ENCODE measurements around the gene PACS1. TPM values are rescaled to one million over a fixed set of nuclear protein-coding genes. Genes with fewer than 3 reads are reported as not detected.

The PACS1 gene
- total RNA-seq, 1 donor from 2014 or later: 102 TPM

DNA sequence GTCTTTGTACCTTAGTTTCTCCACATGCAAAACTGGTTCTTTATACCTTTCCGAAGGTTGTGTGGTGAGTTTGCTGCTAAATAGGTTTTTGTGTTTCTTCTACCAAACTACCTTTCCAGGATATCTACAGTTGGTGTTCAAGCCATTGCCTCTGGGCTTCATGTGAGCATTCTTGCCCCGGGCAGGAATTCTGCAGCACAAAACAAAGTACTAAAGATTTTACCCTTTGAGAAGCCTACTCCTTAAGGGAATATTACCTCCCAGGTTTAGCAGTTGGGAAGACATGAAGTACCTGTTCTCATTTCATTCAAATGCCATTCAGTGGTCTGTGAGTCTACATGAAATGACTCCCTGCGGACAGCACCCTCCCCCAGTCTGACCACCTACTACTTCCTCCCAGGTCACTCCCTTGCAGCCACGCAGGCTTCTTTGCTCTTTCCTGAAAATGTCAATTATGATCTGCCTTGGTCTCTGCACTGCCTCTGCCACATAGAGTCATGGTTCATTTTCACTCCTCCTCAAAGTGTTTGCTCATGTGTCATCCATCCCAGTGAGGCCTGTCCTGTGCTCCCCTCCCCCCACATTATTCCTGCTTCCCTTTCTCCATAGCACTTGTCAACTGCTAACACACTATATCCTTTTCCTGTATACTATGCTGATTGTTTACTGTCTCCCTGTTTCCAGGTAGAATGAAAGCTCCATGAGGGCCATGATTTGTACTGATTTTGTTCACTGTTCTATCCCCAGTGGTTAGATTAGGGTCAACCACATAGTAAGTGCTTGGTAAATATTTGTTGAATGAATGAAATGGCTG is 36.9 kb downstream of the PACS1 start:
- intact Hi-C loops (cut with micrococcal nuclease): no loop called here

DNA sequence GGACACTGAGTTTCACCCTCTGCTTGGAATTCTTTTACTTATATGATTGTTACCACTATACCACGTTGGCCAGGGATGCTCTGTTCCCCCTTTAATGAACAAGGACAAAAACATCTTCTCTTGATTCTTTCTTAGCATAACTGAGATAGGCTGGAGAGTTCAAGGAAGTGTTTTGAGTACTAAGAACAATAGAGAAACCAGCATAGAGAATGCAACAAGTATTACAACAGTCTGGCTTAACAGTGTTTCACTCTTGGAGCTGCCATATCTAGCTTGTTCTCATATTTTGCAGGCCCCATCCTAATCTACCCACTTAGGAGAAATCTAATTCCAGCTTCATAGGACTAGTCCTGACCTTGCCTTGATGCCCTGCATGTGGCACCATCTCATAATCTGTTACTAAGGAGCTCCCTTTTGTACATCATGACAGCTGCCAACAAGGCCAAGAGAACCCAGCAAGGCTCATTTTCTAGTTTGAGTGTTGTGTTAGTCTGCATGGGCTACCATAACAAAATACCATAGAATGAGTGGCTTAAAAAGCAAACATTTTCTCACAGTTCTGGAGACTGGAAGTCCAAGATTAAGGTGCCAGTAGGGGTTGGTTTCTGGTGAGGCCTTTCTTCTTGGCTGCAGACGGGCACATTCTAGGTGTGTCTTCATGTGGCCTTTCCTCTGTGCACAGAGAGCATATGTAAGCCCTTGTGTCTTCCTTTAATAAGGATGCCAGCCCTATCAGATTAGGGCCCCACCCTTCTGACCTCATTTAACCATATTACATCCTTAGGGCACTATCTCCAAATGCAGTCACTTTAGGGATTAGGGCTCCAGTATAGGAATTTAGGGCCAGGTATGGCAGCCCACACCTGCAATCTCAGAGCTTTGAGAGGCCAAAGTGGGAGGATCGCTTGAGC is 37.8 kb downstream of the PACS1 start:
- intact Hi-C loops (cut with micrococcal nuclease): no loop called here

DNA sequence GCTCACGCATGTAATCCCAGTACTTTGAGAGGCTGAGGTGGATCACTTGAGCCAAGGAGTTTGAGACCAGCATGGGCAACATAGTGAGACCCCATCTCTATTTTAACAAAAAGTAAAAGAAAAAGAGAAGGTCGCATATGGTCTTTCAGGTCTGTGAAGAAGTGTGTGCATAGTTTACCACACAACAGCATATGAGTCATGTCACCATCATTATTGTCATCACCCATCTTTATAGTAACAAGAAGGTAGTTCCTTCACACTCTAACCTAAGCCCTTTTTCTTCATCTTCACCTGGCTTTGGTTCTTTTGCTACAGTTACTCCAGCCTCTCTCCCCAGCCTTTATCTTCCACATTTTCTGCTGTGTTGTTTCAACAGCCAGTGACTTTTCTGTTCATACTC is 39.2 kb downstream of the PACS1 start:
- intact Hi-C loops (cut with micrococcal nuclease): no loop called here

DNA sequence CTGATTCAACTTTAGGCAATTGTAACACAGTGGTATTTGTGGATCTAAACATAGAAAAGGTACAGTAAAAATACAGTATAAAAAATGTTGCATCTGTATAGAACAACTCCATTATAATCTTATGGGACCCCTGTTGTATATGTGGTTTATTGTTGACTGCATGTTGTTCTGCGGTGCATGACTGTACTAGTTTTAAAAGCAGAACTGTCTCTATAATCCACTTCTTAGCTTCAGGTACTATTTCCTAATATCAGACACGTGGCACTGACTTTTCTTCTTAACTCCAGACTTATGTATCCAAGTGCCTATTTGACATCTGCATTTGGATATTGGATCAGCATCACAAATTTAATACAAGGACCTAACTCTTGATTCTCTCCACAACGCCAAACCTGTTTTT is 41.1 kb downstream of the PACS1 start:
- intact Hi-C loops (cut with micrococcal nuclease): no loop called here

DNA sequence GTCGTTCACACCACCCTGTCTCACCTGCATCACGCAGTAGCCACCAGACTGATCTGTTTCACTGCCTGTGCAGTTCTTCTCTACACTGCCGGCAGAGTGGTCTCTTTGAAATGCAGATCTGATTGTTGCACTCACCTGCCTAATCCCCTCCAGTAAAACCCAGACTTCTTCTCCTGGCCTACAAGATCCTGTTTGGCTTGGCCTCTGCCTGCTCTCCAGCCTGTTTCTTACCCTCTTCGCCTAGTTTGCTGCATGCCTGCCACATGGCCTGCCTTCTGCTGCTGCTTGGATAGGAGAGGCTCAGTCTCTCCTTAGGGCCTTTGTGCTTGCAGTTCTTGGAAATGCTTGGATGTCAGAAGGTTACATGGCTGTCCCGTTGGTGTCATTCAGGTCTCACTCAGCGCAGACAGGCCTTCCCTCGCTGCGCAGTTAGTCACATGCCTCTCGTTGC is 42.0 kb downstream of the PACS1 start:
- intact Hi-C loops (cut with micrococcal nuclease): no loop called here

DNA sequence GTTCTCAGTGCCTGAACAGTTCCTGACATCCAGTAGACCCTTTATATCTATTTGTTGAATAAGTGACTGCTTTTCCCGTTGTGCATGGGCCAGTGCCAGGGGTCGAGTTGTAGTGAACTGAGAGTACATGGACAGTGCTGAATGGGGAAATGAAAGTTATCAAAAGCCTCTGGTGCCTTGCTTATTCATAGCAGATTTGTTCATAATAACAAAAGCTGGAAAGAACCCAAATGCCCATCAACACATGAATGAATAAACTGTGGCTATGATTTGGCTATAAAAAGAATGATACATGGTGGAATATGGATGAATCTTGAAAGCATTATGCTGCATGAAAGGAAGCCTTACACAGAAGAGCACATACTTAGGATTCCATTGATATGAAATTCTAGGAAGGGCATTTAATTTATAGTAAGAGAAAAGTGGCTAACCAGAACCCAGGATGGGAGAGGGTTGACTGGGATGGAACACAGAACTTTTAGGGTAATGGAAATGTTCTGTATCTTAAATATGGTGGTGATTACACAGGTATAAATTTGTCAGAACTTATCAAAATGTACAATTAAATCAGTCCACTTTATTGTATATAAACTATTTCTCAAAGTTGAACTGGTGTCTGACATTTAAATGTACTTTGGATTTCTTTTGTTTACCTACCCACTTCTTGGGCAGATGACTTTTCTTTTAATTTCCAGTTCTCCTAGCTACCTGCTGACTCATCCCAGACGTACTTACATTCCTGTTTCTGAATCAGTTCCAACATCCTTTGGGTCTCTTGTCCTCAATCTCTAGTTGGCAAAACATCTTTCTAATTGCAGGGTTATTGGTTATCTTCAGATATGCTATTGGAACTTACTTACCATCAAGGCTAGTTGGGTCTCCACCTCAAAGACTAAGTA is 42.8 kb downstream of the PACS1 start:
- intact Hi-C loops (cut with micrococcal nuclease): no loop called here

DNA sequence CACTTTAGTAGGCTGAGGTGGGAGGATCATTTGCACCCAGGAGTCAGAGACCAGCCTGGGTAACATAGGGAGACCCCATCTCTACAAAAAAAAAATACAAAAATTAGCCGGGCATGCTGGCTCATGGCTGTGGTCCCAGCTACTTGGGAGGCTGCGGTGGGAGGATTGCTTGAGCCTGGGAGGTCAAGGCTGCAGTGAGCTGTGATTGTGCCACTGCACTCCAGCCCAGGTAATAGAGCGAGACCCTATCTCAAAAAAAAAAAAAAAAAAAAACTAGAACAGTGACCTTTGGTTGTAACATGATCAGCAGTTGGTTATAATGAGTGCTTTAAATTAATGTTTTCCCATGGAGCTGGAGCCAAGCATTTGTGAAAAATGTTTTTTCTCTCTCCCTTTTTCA is 44.9 kb downstream of the PACS1 start:
- intact Hi-C loops (cut with micrococcal nuclease): loop anchor here (1.0 to 2.0 kb wide), 3 partner anchors 11 to 34 kb away; no protein-coding TSS in a partner anchor

DNA sequence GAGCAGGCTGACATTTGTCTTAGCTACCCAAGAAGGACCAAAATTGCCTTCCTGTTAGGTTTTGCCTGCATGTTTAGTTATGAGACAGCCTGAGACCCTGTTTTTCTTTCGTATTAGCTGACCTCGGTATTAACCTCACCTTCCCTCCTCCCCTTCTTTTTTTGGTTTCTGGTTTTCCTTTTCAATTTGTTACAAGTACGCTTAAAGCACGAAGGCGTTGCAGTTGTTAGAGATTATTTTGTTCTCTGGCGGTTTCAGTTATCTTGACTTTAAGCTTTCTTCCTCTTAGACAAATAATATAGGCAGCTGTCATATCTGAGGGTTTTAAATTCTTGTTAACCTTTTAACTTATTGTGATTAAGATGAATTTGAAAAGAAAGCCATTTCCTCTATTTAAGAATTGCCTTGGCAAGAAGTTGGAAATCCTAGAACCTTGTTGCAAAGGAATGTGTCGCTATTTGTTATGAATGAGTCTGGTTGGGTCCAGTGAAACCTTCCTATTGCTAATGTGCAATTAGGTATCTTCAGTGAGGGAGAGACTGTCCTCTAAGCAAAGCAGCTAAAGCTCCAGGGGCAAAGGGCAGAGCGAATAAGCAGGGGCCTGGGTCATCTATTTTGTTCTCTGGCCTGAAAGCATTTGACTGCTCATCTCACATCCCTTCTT is 45.7 kb downstream of the PACS1 start:
- intact Hi-C loops (cut with micrococcal nuclease): loop anchor here (1.0 to 2.0 kb wide), 3 partner anchors 11 to 35 kb away; no protein-coding TSS in a partner anchor

DNA sequence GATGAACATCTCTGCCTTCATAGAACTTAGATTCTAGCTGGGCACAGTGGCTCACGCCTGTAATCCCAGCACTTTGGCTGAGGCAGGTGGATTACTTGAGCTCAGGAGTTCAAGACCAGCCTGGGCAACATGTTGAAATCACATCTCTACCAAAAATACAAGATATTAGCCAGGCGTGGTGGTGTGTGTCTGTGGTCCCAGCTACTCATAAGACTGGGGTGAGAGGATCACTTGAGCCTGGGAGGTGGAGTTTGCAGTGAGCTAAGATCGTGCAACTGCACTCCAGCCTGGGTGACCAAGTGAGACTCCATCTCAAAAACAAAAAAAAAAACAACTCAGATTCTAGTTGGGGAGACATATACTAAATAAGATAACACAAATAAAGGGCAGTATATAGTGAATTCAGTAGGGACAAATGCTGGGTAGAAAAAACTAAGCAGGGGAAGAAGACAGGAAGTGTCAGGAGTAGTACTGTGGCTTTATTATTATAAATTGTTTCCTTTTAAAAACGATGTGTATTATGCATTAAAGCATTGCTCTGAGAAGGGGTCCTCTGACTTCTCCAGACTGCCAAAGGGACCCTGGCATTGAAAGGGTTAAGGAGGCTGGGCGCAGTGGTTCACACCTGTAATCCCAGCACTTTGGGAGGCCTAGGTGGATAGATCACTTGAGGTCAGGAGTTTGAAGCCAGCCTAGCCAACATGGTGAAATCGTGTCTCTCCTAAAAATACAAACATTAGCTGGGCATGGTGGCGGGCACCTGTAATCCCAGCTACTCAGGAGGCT is 46.7 kb downstream of the PACS1 start:
- intact Hi-C loops (cut with micrococcal nuclease): no loop called here

DNA sequence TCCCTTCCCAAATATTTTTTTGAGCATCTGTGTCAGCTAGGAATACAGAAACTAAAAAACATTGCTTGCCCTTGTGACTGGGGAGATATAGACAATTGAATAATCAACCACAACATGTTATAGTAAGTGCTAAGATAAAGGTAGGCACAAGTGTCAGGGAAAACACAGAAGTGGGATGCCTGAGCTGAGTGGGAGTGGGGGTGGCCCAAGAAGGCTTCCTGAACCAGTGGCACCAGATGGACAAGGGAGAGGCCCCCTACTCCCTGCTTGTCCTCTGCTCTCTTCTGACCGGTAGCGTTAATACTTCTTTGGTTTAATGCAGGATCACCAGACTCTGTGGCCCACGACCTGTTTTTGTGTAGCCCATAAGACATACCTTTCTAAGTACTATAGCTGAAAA is 48.8 kb downstream of the PACS1 start:
- intact Hi-C loops (cut with micrococcal nuclease): no loop called here

DNA sequence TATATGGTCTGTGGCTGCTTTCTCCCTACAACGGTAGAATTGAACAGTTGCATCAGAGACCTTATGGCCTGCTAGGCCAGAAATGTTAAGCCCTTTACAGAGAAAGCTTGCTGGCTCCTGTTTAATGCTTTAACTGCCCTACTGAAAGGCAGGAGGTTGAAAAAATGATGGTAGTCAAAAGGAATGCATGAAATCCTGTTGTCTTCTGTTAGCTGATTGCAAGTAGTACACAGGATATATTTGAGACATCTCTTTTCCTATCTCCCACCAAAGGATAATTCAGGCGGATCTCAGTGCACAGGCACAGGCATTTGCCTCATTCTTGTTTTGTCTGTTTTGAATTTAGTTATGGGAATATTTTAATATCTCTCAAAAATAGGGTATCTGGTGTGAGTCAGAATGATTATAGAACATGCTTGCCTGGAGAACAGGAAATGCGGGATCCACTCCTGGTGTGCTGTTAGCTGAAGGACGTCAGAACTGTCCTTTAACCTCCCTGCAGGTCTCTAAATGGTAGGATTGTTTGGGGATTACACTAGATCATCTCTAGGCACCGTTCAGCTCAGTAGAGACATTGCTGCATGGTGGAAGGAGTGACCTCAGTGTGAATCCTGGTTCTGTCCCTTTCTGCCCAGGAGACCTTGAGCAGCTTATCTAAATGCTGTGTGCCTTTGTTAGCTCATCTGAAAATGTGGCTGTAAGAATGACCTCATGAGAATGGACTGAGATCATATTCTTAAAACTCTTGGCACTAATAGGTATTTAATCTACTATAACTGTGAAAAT is 49.5 kb downstream of the PACS1 start:
- intact Hi-C loops (cut with micrococcal nuclease): no loop called here

DNA sequence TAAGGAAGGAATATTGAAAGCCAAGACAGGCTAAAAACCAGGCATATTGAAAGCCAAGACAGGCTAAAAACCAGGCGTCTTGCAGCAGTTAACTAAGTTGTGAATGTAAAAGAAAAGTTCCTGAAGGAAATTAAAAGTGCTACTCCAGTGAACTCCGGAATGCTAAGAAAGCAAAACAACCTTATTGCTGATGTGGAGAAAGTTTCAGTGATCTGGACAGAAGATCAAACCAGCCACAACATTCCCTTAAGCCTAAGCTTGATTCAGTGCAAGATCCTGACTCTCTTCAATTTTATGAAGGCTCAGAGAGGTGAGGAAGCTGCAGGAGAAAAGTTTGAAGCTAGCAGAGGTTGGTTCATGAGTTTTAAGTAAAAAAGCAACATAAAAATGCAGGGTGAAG is 51.4 kb downstream of the PACS1 start:
- intact Hi-C loops (cut with micrococcal nuclease): no loop called here

DNA sequence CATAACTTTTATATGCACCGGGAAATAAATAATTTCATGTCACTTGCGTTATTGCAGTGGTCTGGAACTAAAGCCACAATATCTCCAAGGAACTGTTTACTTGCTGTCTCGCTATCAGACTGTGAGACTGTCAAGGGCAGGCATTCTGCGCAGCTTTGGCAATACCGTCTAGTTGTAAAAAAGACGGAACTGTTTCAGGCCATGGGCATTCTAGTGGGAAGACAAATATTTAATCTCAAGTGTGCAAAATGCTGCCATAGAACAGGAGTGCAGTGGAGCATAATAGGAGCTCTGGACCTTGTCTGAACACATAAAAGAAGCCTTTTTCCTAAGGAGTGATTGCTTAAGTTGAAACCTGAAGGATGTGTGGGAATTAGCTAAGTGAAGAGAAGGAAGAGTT is 53.8 kb downstream of the PACS1 start:
- intact Hi-C loops (cut with micrococcal nuclease): no loop called here

DNA sequence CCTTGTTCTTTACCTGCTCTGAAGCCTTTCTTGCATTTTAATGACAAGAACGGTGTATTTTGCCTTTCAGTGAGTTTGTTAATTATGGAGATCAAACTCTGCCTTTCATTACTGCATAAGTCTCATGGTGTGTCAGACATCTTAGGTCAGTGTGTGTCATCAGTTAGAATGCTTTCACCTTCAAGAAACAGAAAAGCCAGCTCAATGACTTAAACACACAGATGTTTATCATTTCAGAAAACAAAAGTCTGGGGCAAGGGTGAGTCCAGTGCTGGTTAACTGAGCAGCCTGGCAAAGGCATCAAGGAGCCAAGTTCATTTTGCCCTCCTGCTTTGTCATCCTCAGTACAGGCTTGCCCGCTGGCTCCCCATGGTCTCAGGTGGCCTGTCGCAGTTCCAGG is 54.5 kb downstream of the PACS1 start:
- intact Hi-C loops (cut with micrococcal nuclease): no loop called here

DNA sequence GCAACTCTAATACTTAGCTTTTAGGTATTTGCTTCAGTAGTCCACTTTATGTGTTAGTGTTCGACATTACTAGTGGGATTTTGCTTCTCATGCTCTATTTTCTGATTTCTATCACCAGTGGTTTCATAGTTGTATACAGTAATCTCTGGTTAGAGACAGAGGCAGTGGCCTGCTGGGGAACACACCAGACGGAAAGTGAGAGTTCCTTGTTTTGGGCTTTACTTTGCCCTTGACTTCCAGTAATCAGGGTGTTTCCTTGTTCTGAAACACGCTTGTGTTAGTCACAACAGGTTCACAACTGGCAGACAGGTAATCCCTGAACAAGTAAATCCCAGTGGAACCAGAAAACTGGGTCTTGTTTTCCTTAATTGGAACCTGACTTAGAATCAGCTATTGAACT is 56.0 kb downstream of the PACS1 start:
- intact Hi-C loops (cut with micrococcal nuclease): loop anchor here (1.0 to 2.0 kb wide), 2 partner anchors 11 to 45 kb away; no protein-coding TSS in a partner anchor

DNA sequence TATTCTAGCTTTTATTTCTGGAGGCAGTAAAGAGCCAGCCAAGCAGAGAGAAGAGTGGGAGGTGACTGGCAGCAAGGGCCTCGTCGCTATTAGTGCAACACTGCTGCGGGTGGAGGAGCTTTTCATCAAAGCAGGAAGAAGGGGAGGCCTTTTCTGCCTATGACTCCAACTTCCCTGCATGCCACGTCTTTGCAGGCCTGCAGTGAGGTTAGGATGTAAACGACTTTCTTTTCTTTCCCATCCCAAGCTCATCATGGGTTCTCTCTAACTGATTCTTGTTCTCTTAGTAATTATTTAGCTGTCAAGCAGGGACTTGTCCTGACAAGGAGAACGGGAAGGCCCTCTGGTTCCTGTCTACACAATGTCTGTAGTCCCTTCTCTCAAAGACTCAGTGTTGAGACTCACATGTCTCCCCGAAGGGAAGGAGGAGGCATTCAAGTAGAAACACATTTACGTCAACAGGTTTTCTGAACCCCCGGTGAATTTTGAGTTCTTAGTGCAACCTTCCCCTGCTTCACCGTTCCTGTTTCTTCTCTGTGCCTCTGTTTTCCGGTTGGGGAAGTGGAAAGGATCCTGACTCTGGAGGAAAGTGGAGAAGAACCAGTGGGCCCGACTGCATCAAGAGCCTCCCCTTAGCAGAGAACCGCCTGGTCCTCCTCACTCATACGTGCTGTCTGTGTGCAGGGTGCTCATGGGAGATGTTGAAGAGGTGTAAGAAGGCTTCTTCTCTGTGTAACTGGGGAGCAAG is 56.9 kb downstream of the PACS1 start:
- intact Hi-C loops (cut with micrococcal nuclease): loop anchor here (1.0 to 2.0 kb wide), 2 partner anchors 12 to 46 kb away; no protein-coding TSS in a partner anchor

DNA sequence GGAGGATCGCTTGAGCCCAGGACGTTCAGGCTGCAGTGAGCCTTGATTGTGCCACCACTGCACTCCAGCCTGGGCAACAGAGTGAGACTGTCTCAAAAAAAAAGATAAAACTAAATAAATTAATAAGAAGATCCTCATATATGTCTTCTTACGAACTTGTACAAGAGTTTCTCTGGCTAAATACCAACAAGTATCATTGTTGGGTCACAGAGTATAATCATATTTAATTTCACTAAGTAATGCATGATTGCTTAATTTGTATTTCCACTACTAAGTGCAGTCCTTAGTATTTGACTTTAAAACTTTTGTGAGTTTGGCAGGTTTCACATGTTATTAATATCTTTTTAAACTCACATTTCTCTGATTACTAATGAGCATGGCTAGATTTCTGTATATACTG is 60.9 kb downstream of the PACS1 start:
- intact Hi-C loops (cut with micrococcal nuclease): no loop called here

DNA sequence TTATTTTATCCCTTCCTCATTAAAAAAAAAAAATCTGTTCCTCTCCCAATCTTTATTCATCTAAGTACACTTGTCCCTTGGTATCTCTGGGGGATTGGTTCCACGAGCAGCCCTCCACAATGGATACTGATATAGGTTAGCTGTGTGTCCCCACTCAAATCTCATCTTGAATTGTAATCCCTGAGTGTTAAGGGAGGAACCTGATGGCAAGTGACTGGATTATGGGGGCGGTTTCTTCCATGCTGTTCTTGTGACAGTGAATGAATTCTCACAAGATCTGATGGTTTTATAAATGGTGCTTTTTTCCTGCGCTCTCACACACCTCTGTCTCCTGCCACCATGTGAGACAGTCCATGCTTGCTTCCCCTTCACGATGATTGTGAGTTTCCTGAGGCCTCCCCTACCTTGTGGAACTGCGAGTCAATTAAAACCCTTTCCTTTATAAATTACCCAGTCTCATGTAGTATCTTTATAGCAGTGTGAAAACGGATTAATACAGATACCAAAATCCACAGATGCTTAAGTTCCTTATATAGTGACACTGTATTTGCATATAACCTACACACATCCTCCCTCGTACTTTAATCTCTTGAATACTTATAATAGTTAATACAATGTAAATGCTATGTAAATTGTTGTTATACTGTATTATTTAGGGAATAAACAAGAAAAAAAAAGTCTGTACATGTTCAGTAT is 62.0 kb downstream of the PACS1 start:
- intact Hi-C loops (cut with micrococcal nuclease): no loop called here

All from T-helper 2 cell treated with Interferon-gamma antibody and Interleukin-4, amounts not matched to agents 100 ng/mL and 5 ng/mL, for 36 hours (primary cell).